KG1 (cell line): Measurements from ENCODE around the gene HPF1.
"Not testable (repeated sequence)": the region's sequence is repeated elsewhere in the genome, so short reads cannot be mapped to it uniquely, and the experiment has no call there.

Experiments used
- DNase-seq: peaks from one replicate; lab custom pipeline; 2025; lab: John Stamatoyannopoulos, UW

Gene HPF1

GRCh38 chr4:169738604-169739003 is 19.1 kb downstream of the HPF1 start:
- DNase-seq: not testable (repeated sequence)

GRCh38 chr4:169730564-169730963 is 27.2 kb downstream of the HPF1 start:
- DNase-seq: no peak

- DNase-seq: no peak
These were observed 30.1 kb downstream of the HPF1 start for GRCh38 chr4:169727616-169728015.

GRCh38 chr4:169724260-169724659 is 33.5 kb downstream of the HPF1 start:
- DNase-seq: no peak

GRCh38 chr4:169723207-169723965 is 34.4 kb downstream of the HPF1 start:
- no peak for DNase-seq

- DNase-seq: no peak
These were observed 37.2 kb downstream of the HPF1 start for GRCh38 chr4:169720529-169720928.

- DNase-seq: no peak
These were observed 41.1 kb downstream of the HPF1 start for GRCh38 chr4:169716677-169717076.

- DNase-seq: no peak
These were observed 41.9 kb downstream of the HPF1 start for GRCh38 chr4:169715826-169716225.

- no peak for DNase-seq
These were observed 49.6 kb downstream of the HPF1 start for GRCh38 chr4:169707958-169708643.

- DNase-seq: no peak
These were observed 59.4 kb downstream of the HPF1 start for GRCh38 chr4:169698331-169698730.

- DNase-seq: no peak
These were observed 67.0 kb downstream of the HPF1 start for GRCh38 chr4:169690787-169691186.

- no peak for DNase-seq
These were observed 68.1 kb downstream of the HPF1 start for GRCh38 chr4:169689681-169690080.

- no peak for DNase-seq
These were observed 75.2 kb downstream of the HPF1 start for GRCh38 chr4:169682372-169683047.
